ENCODE data around the gene TMEM219. TPM values are rescaled to one million over a fixed set of nuclear protein-coding genes. Genes with fewer than 3 reads are reported as not detected.
A peak's percentile ranks its signal among the peaks of the same experiment; 100 is the strongest.

TMEM219 gene
- total RNA-seq, 1 donor from 2014 or later, result 119 TPM

- Mint-ChIP-seq H3K9me3 (ENCODE audit: unreplicated experiment) (no peaks in the 10 kb centered on the region), H3K4me3 (ENCODE audit: unreplicated experiment) (no peak overlapping the region), H3K36me3 (ENCODE audit: unreplicated experiment) (peaks cover 3% of the 10 kb centered on the region), H3K27me3 (ENCODE audit: unreplicated experiment) (peaks cover 5% of the 10 kb centered on the region), H3K4me1 (ENCODE audit: unreplicated experiment) (peaks cover 4% of the 10 kb centered on the region), H3K27ac (ENCODE audit: unreplicated experiment) (no peak overlapping the region)
- no peak for TF ChIP-seq CTCF (IDR thresholded peaks at IDR 0.05)
- DNase-seq (ENCODE audit: extremely low spot score, unreplicated experiment), result no peak
Observed at GRCh38 chr16:30006659-30007377, 44.9 kb downstream of the TMEM219 start.

GRCh38 chr16:30007378-30007895, 45.6 kb downstream of the TMEM219 start:
- no peak for TF ChIP-seq CTCF (IDR thresholded peaks at IDR 0.05)
- Mint-ChIP-seq H3K27ac (ENCODE audit: unreplicated experiment) (no peak overlapping the region), H3K27me3 (ENCODE audit: unreplicated experiment) (peaks cover 9% of the 10 kb centered on the region), H3K4me3 (ENCODE audit: unreplicated experiment) (no peak overlapping the region), H3K9me3 (ENCODE audit: unreplicated experiment) (no peaks in the 10 kb centered on the region), H3K36me3 (ENCODE audit: unreplicated experiment) (no peaks in the 10 kb centered on the region), H3K4me1 (ENCODE audit: unreplicated experiment) (peaks cover 8% of the 10 kb centered on the region)
- no peak for DNase-seq (ENCODE audit: extremely low spot score, unreplicated experiment)

GRCh38 chr16:30009085-30009862, 47.4 kb downstream of the TMEM219 start:
- DNase-seq (ENCODE audit: extremely low spot score, unreplicated experiment), result no peak
- TF ChIP-seq CTCF (IDR thresholded peaks at IDR 0.05), result no peak
- Mint-ChIP-seq H3K27ac (ENCODE audit: unreplicated experiment) (no peak overlapping the region), H3K36me3 (ENCODE audit: unreplicated experiment) (no peaks in the 10 kb centered on the region), H3K4me3 (ENCODE audit: unreplicated experiment) (no peak overlapping the region), H3K27me3 (ENCODE audit: unreplicated experiment) (peaks cover 9% of the 10 kb centered on the region), H3K9me3 (ENCODE audit: unreplicated experiment) (no peaks in the 10 kb centered on the region), H3K4me1 (ENCODE audit: unreplicated experiment) (peaks cover 8% of the 10 kb centered on the region)

- no peak for TF ChIP-seq CTCF (IDR thresholded peaks at IDR 0.05)
- no peak overlapping the region for H3K27ac Mint-ChIP-seq (ENCODE audit: unreplicated experiment)
- H3K36me3 Mint-ChIP-seq (ENCODE audit: unreplicated experiment), result no peaks in the 10 kb centered on the region
- H3K4me3 Mint-ChIP-seq (ENCODE audit: unreplicated experiment), result peak overlapping the region; percentile 51
- H3K27me3 Mint-ChIP-seq (ENCODE audit: unreplicated experiment), result peaks cover 9% of the 10 kb centered on the region
- DNase-seq (ENCODE audit: extremely low spot score, unreplicated experiment), result no peak
- peaks cover 8% of the 10 kb centered on the region for H3K4me1 Mint-ChIP-seq (ENCODE audit: unreplicated experiment)
- H3K9me3 Mint-ChIP-seq (ENCODE audit: unreplicated experiment), result no peaks in the 10 kb centered on the region
Observed at GRCh38 chr16:30009990-30010843, 48.3 kb downstream of the TMEM219 start.

All from osteocyte (in vitro differentiated cells).